GM21390 (cell line): ENCODE data around the gene HOXD9.
A peak's percentile ranks its signal among the peaks of the same experiment; 100 is the strongest.

Experiments
- ATAC-seq: cut with Tn5 transposase; IDR thresholded peaks from one replicate; pipeline ENCODE4 v1.9.1; 2021; ENCODE audit not compliant: unreplicated experiment

HOXD9 gene

DNA sequence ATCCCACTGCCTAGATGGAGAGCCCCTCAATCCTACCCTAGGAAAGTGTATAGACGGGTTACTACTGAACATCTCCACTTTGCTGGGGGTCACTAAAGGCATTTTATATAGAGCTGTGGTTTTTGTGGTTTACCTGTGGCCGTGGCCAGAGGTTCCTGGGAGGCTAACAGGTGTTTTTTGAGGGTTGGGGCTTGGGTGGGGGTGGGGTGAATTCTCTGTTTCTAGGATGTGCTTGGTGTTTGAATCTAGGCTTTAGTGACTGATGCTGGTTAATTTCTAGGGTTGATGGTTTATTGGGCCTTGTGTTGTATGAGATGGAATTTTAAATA, 14.7 kb downstream of the HOXD9 start:
- no peak for ATAC-seq

DNA sequence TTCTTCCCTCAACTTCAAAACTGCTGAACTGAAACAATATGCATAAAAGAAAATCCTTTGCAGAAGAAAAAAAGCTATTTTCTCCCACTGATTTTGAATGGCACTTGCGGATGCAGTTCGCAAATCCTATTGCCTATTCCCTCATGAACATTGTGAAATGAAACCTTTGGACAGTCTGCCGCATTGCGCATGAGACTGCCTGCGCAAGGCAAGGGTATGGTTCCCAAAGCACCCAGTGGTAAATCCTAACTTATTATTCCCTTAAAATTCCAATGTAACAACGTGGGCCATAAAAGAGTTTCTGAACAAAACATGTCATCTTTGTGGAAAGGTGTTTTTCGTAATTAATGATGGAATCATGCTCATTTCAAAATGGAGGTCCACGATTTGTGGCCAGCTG, 15.4 kb downstream of the HOXD9 start:
- ATAC-seq = no peak

DNA sequence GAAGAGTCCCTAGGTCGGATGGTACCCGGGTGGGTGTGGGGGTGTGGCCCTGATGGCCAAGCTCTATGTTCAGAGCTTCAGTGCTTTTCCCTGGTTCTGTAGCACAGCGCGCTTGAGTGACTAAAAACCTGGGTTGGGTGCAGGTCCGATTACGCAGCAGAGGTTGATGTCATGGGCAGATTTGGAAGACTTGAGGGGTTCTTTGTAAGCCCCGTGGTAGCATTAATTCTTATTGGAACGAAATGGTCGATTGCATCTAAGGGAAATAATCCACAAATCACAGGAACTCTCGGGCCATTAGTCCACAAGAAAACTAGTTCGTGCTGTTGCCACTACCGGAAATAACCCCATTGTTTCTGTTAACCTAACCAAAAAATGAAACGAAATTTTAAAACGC, 16.0 kb downstream of the HOXD9 start:
- ATAC-seq = no peak

DNA sequence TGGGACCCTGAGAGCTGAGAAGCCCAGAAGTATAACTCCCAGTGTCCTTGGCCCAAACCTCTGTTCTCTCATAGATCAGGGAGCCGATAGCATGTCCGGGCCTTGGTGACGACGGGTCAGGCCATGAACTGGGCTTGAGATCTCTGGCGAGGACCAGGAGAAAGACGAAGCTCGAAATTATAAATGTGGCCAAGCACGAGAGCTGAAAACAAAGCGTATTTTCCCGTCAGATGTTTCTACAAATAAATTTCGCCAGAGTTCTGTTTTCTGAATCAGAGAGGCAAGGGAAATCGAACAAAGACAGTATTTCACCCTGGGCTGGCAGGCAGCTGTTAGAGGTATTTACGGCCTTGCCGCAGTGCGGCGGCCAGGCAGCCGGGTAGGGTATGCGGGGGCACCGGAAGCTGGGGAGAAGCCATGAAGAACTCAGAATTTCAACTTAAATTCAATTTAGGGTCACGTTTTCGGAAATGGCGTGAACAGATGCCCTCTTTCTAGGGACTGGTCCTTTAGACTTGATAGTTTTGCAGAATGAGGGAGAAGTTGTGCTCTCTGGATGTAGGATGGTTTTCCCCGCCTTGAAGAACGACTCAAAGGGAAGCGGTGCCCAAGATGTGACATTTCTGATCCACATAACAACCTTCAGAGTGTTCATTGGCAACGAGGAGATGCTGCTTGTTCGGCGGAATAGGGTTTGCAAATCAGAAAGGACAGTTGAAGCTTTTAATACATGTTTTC, 16.6 kb downstream of the HOXD9 start:
- no peak for ATAC-seq

DNA sequence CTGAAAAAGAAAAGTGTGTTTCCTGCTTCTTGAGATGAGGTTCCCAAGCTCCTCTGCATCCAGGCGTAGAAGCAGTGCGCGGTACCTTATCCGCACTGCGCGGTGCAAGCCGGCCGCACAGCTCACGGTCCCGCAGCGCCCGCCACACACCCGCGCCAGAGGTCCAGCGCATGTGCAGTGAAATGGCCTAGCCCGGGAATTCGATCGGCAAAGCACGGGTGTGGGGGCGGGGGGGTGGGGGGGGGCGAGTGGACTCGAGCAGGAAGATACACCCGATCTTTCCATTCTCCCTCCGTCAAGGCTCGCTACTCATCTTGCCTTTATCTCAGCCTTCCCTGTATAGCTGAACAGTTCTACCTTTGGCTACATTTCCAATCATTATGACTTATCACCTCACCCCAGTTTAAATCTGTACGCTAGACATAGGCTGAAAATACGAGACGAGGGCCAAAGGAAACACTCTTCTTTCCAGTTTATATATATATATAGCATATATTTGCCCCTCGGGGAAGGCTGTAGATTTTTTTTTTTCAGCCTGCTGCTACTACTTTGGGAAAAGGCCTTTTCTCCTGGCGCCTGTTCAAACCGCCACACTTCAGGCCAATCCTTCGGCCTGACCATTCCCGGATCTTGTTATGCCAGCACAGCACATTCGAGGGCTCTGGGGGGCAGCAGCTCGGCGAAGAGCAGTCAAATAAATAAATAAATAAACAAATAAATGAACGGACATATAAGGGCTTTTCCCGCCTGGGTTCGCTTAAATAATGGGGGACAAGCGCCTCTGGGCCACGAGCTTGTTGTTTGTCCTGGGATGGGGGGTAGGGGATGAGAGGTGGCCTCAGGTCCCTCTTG, 17.4 kb downstream of the HOXD9 start:
- ATAC-seq = no peak

DNA sequence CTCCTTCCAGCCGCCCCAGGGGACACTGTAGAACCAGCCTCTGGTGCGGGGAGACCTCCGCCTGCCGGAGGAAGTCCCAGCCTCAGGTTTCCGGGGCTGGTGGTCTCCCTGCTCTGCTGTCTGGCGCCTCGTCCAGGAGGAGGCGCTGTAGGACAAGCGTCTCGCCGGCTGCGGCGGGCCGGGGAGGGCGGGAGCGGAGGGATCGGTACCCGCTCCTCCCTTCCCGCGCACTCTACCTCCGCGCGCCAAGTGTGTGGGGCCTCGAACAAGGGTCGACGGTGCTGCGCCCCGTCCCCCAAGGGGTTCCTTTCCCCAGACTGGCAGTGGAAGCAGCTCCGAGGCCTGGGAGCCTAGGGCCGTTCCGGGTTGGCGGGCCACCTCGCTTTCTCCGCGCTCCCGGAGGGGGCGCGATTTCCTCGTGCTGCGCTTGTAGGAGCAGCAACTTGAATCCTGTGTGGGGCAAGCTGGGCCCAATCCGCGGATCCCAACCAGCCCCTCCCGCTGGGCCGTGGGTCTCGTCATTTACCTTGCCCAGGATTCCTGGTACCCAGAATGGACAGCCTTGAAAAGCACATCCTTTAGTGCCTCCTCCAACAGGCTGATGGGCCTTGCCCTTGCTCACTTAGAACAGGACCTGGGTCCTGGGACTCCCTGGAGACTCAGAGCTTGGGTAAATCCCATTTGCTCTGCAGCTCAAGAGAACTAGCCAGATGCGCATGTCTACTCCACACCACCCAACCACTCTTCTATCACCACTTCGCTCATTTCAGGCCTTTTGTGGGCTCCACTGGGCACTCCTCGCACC, 18.2 kb downstream of the HOXD9 start:
- ATAC-seq = peak; percentile 95

DNA sequence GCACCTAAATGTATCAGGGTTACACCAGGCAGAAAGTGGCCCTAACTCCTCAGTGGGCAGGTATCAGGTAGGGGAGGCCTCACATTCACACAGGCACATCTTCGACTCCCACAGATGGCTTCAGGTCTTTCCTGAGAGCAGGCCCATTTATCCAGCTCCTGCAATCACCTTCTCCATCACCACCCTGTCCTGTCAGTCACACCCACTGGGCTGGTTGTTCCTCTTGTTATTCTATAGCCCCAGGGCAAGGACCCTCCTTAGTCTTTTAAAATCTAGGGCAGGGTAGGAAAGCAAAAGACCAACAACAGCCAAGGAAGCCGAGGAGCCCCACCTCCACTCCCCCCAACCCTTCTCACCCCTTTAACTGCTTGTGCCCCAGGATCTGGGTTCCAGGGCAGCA, 19.8 kb downstream of the HOXD9 start:
- no peak for ATAC-seq

DNA sequence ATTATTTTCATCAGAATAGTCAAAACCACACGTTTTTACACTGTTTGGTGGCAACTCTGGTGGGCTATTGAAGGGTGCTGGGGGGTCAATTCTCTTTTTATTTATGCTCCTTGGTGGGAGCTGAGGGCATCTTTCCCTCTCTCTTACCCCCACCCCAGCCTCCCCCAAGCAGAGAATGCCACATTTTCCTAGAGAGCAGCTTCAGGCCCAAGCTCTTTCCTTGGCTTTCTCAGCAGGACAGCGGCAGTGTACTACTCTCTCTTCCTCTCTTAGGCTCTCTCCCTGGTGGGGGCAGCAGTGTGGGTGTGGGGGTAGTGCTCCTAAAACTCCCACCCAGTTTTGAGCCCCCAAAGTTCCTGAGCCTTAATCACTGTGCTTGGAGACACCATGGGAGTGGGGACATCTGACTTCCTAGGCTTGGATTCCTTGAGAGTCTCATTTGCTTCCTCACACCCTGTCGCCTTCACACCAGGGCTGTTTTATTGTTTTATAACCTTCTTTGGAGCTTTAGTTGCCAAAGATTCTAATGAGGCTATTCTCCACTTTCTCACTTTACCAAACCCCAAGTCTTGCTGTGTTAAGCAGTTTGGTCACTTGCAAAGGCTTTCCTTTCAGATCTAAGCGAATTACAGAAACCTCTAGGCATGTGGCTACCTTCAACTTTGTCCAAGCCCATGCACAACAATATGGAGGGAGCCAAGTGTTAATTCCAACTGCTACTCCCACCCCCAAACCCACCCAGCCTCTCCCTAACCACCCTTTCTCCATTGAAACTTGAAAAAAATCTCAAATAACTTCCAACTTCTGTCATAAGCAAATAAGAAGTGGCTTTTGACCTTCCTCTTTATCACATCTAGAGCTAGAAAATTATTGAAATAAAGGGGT, 22.8 kb downstream of the HOXD9 start:
- no peak for ATAC-seq

DNA sequence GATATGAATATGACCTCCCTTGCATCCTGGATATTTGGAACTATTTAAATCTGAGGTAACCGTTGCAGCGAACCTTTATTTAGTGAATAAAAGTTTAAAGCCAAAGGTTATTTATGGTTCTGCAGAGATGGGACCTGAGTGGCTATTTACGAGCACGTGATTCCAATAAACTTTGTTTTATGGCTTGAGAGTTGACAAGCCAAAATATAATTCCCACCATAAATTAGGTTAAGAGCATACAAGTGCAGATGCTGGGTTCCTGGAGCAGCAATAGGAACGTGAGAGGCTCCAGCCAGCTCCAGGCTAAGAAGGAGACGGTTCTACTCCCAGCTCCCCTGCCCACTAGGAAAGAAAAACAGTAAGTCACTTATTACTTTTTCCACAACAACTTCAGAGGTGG, 23.6 kb downstream of the HOXD9 start:
- ATAC-seq = no peak

DNA sequence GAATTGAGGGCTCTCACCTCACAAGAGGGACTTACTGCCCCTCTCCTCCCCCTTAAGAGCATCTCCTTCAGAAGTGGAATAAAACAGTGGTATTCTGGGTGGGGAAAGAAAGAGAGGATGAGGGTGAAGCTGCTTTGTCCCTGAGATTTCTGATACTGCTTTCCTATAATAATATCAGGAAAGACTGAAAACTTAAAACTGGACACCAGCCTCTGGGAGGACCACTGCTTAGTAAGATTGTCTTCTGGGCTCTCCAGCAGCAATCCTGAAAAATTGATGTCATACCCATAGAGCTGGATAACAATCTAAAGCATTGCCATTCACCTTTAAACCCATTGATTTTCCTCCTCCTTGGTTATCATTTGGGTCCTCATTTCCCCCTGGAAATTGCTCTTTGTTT, 24.1 kb downstream of the HOXD9 start:
- no peak for ATAC-seq

DNA sequence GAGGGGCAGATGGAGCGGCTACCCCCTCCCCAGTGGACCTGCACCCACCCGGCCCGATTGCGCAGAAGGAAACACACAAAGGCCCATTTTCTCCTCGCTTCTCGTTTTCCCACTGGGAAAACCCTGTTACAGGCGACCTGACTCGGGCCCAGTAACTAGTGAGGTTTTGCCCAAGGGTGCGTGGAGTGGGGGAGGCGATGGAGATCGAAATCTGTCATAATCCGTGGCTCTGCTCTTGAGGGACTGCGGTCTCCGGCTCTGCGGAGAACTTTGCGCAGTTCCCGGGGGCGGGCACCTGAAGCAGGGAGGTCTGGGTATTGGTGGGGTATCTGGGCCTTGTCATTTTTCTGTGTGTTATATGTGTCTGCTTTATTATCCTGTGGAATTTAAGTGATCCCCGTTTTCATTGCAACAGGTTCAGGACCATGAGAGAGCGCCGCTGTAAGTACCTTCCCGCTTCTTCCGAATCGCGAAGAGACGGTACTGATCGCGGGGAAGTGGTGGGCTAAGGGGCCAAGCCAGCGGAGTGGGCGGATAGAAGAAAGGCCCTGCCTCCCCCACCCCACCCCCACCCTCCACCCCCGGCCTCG, 24.8 kb downstream of the HOXD9 start:
- ATAC-seq = no peak

DNA sequence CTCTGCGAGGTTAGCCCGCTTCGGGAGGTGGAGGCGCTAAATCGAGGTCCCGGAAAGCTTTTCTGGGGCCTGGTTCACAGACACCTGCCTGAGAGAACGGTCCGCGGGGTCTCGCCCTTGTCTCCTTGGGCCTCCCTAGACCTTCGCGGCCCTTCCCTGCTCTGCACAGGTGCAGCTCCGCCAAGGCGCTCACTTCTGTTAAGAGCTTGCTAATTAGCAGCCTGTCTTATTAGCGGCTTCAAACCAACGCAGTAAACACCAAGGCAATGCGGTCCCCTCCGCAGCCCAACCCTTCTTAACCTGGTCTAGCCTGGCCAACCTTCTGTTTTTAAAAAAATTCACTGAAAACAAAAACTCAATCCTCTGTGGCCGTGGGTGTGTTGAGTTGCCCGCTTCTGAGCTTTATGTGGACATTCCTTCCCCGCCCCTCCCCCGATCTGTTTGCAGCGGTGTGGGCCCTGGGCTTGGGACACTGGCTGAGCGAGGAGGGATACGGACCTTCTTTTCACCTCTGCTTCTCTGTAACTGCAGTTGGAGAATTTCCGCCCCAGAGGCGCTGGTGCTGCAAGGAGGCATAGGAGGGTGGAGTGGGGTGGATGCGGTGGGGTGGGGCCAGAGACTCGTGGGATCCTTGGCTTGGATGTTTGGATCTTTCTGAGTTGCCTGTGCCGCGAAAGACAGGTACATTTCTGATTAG, 25.4 kb downstream of the HOXD9 start:
- no peak for ATAC-seq

DNA sequence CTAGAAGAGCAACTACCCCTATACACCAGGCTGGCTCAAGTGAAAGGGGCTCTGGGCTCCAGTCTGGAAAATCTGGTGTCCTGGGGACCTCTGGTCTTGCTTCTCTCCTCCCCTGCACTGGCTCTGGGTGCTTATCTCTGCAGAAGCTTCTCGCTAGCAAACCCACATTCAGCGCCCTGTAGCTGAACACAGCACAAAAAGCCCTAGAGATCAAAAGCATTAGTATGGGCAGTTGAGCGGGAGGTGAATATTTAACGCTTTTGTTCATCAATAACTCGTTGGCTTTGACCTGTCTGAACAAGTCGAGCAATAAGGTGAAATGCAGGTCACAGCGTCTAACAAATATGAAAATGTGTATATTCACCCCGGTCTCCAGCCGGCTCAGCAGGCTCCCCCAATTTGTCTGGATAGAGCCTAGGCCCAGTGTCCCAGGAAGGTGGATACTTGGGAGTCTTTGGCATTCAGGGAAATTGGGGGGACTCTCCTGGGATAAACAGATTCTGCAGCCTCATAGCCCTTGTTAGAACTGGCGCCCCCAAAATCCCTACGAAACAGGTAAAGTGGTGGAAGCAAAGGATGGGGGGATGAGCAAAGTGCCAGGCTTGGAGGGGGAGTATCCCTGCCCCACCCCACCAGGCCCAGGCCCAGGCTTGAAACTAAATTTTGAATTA, 26.4 kb downstream of the HOXD9 start:
- no peak for ATAC-seq

DNA sequence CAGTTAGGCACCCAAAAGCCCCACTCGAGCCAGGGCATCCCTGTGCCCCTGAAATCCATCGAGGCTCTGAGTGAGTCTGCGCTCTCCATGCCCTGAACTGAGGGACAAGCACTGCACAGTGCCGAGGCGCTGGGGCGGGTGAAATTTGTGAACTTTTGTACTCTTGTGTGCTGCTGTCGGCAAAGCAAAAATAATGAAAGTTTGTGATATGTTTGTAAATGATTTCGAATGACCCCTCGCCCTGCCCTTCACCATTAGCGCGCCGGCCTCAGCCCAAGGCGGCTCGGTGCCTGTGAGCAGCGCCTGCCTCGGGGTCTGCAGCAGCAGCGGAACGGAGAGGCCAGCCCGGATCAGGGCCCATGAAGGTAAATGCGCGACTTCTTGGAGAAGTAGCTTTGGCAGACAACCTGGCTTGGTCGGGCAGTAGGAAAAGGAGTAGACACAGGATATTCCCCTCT, 27.0 kb downstream of the HOXD9 start:
- no peak for ATAC-seq

DNA sequence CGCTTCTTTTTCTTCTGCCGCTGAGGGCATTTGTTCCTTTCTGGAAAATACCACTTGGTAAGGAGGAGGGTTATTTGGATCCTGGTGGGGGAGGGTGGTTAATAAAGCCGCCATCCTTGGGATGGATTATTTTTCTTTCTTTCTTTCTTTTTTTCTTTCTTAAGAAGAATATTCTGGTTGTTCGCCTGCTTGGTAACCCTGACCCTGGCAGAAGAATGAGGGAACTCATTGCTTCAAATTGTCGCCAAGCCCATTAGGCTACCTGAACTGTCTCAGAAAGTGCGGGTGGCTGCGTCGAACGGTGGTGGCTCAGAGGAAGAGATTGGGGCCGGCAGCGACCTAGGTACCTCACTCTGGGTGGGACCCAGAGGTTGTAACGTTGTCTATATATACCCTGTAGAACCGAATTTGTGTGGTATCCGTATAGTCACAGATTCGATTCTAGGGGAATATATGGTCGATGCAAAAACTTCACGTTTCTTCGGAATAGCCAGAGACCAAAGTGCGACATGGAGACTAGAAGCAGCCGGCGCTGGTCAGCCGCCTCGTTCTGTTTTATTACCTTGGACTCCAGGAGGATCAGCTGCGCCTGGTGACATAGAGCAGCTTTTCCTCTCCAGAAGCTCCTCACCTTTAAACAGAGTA, 27.5 kb downstream of the HOXD9 start:
- ATAC-seq = no peak

DNA sequence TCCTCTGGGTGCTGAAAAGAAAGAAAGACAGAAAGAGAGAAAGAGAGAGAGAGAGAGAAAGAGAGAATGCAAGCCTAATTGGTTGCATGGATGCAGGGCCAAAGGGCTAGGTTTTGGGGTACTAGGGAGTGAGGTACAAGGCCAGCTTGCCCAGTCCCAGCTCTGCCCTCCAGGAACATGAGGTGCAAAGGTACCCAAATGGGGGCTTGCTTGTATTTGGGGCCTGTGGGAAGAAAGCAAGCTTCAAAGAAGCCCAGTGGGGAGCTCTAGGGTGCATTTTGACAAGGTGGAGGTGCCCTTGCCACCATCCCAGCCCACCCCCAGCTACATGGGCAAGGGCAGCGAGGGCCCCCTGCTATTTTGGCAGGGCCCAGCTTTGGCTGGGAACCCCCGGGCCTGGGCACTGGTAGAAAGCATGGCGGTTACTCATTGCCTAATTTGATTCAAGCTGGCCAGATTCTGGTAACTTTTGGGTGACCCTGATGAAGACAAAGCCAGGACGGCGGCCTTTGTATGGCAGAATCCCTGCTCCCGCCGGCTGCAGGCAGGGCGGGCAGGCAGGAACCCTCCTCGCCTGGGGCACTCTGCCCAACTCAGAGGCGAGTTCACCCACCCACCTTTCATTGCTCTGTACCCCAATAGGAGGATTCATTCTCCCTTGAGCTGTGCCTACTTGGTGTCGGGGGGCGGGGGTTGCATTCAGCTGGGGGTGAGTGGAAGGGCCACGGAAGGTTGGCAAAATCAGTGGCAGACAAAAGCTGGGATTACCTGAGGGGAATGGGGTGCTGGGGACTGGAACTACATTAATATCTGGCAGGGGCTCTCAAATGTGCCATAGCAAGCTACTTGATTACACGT, 28.3 kb downstream of the HOXD9 start:
- ATAC-seq = no peak

DNA sequence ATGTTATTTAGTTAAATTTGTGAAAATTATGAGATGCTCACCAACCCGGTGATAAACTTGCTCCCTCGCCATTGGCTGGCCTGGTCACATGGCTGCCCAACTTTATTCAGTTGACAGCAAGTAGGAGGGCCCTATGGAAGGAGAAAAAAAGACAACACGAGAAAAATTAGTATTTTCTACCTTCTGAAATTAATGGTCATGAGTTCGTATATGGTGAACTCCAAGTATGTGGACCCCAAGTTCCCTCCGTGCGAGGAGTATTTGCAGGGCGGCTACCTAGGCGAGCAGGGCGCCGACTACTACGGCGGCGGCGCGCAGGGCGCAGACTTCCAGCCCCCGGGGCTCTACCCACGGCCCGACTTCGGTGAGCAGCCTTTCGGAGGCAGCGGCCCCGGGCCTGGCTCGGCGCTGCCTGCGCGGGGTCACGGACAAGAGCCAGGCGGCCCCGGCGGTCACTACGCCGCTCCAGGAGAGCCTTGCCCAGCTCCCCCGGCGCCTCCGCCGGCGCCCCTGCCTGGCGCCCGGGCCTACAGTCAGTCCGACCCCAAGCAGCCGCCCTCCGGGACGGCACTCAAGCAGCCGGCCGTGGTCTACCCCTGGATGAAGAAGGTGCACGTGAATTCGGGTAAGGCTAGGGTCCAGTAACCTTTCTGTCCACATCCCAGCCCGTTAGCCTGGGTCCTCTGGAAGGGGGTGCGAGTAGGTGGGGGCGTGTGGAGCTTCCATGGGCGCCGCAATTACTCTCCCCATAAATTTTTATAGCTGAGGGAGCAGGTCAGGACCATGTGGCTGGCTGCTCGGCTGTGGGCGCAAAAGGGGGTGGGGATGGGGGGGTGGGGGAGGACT, 29.1 kb downstream of the HOXD9 start, which contains the start of gene HOXD4:
TSS of gene HOXD4 (plus strand) at position 109 of the 846 bp plus-strand sequence. CDS start at position 193, 84 bp downstream.
- ATAC-seq = no peak
